CD4-positive, alpha-beta T cell treated with Interleukin-10 for 1 hour (primary cell): ENCODE data around the gene DSE.

ENCODE experiments used
- DNase-seq: peaks from one replicate; pipeline ENCODE4 v3.0.0-alpha.2; 2020

The DSE gene

GRCh38 chr6:116363759-116364158 is 7.0 kb upstream of the DSE start:
- no peak for DNase-seq

GRCh38 chr6:116364321-116364720 is 6.4 kb upstream of the DSE start:
- DNase-seq, result no peak

DNA sequence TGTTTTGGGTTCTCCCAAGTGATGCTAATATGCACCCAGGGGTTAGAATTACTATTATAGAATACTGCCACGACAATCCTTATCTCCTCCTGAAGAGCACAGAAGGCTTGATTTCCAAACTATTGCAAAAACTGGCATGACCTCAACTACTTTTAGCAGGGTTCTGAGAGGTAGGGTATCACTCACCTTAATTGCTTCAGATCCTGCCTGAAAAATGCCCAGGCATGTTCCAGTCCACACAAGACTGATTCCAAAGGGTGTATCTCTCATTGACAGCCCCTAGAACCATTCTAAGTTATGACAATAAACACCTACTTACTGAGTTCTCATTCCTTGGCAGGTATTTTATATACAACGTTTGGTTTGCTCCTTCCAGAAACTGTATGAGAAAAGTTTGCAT is 5.0 kb upstream of the DSE start:
- DNase-seq, result no peak

GRCh38 chr6:116366740-116367275 is 3.9 kb upstream of the DSE start:
- DNase-seq, result no peak

DNA sequence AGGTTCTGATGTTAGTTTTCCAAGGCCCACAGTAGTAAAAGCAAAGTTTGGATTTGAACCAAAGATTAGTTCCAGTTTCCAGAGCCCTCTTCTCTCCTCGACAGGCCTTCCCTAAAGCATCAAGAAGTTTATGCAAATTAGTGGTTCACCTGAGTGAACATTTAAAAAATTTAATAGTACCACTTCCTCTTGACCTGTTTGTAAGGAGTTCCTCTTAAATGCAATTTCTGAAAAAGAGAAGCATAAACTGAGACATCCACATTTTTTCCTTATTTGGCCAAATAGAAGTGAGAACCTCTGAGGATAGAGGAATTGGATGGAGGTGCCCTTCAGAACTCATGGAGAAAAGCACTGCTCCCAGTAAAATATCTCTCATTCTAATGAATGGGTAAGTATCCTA is 1.2 kb upstream of the DSE start:
- DNase-seq, result no peak

DNA sequence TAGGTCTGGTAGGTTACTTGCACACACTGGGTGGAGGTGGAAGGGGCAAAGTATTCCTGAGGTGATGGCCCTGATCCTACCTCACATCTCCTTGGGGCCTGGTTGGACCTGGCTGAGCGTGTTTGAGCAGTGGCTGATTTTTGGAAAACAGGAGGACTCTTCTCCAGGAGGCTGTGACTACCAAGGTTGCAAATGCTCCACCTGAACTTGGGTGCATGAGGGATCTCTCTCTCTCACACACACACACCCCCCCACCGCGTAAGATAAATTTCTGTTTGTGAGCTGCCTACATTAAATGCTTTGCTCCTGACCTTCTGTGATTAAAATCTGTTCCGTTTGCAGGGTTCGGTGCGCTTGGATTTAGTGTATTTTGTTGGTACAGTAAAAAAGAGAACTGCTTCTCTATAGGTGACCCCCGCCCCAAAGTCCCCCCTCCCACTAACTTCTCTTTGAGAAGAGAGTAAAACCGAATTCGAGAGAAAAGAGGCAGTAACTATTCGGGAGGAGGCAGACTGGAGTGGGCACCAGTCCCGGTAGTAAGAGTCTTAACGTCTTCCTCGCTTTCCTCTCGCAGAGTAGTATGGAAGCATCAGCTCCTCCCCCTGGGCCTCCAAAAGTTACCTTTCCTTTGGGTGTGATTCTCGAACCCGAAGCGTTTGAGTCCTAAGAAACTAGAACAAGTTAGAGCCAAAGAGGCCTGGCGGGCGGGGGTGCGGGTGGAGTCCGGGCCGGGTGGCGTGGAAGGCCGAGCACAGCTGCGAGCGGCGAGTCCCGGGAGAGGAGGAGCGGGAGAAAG is 585 bp upstream of the DSE start:
- no peak for DNase-seq

GRCh38 chr6:116371120-116371917 is 572 bp downstream of the DSE start:
- DNase-seq, result no peak

DNA sequence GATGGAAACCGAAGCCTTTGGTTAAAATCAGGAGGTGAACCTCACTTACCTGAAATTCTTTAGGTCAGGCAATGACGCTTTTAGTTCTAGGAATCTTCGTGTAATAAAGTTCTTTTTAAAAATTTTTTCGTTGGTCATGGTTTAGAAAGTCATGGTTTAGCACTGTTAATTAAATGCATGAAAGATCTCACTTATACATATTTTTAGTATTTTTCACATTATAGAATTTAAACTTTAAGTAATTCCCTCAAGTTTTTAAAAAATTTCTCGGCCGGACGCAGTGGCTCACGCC is 1.1 kb downstream of the DSE start:
- no peak for DNase-seq

DNA sequence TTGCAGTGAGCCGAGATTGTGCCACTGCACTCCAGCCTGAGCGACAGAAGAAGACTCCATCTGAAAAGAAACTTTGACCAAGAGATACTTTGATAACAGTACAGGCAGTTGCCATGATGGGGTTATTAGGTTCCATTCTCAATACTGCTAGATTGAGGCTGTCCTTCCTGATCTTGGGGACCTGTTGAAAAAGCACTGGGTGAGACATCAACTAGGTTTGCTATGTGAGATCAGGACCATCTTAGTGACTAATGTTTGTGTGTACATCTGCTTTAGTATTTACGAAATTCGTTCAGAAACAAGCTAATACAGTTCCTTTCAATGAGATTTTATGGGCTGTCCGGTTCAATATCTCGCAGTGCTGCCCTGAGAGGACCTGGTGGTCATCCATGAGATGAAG is 2.6 kb downstream of the DSE start:
- DNase-seq, result no peak

- DNase-seq, result no peak
These were observed 3.2 kb downstream of the DSE start for GRCh38 chr6:116373940-116374339.

DNA sequence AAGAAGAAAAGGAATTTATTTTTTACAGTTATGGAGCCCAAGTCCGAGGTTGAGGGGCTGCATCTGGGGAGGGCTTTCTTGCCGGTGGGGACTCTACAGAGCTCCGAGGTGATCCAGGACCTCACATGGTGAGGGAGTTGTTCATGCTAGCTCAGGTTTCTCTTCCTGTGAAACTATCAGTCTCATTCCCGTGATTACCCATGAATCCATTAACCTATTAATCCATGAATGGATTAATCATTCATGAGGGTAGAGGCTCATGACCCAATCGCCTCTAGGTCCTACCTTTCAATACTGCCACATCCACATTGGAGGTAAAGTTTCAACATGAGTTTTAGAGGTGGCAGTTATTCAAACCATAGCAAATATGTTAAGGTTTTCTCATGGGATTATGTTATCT is 3.8 kb downstream of the DSE start:
- DNase-seq, result no peak

DNA sequence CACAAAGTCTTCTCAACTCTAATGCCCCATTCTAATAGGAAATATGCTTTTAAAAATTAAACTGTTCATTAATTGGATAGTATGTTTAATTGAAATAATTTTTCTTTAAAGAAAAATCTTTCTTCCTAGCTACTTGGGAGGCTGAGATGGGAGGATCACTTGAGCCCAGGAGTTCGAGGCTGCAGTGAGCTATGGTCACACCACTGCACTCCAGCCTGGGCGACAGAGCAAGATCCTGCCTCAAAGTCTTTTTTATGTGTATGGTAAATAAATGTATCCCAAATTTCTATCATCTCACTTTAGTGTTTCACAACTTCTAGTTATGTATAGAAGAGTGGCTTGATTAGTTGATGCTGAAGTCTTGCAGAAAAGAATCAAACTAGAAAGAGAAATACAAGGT is 4.5 kb downstream of the DSE start:
- DNase-seq, result no peak

DNA sequence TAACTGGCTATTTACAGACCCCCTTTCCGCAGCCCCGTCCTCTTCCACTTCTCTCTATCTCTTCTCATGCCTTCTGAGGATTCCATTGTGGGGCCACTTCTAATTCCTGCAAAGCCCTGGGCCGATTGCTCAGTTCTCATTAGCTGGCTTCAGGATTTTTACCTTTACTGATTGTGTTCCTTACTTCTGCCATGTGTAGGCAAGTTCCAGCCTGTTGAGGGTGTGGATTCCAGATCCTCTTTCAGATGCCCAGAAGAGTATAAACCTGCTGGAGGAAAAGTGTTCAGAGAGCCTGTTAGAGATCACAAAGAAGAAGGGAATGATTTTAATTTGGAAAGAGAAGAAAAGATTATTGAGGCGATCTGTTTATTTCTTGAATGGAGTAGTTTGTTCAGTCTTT is 5.4 kb downstream of the DSE start:
- DNase-seq, result no peak

GRCh38 chr6:116379764-116380163 is 9.0 kb downstream of the DSE start:
- no peak for DNase-seq

GRCh38 chr6:116380346-116380745 is 9.6 kb downstream of the DSE start:
- no peak for DNase-seq

- no peak for DNase-seq
These were observed 10.3 kb downstream of the DSE start for GRCh38 chr6:116381000-116381399.

- no peak for DNase-seq
These were observed 11.8 kb downstream of the DSE start for GRCh38 chr6:116382587-116382986.

DNA sequence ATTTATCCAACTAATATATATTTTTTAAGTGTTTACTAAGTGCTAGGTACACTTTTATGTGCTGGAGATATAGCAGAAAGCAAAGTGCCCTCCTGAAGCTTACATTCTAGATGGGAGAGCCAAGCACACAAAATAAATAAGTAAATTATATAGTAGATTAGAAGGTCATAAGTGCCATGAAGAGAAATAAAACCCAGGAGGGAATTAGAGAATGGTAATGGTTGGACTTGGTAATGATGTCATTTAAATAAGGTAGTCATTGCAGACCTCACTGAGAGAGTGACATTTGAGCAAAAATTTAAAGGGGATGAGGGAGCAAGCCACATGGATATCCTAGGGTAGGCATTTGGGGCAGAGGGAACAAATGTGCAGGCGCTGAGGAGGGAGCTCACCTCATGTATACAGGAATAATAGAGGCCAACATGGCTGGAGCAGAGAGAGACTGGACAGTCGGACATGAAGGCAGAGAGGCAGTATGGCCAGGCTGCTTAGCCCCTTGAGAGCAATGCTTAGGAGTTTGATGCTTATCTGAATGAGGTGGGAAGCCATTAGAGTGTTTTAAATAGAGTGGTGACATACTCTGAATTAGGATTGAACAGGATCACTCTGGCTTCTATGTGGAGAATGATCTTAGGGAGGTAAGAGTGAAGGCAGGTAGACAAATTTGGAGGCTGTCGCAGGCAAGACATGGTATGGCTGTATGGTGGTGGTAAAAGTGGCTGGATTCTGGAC is 14.1 kb downstream of the DSE start:
- DNase-seq, result no peak

DNA sequence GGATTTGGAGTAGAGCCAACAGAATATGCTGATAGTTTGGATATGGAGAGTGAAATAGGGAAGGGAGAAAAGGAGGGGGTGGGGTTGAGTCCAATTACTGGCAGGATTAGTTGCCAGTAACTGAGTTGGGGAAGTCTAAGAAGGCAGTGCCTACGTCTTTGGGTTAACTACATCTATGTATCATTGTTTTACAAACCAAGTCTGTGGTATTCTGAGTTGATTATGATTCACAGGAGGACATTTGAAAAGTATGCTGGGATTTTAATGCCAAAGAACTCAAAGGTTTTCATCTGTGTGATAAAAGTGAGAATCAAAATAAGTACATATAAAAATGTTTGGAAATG is 14.7 kb downstream of the DSE start:
- peak; percentile 31 for DNase-seq

DNA sequence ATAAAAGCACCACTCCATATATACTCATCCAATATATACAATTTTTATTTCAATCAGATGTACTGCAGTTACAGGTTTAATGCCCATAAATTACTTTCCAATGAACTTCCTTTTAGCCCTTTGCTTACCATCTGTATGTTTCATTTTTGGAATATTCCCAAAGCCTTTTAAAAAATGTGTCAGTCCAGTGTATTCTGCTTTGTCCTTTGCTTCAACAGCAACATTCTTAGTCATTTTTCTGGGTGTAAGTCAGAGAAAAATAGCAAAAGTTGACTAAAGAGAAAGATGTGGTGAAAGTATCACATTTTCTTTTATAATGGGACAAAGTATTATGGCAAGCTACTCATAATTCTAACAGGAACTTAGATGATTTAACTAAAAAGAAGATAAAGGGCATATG is 15.2 kb downstream of the DSE start:
- DNase-seq, result no peak

DNA sequence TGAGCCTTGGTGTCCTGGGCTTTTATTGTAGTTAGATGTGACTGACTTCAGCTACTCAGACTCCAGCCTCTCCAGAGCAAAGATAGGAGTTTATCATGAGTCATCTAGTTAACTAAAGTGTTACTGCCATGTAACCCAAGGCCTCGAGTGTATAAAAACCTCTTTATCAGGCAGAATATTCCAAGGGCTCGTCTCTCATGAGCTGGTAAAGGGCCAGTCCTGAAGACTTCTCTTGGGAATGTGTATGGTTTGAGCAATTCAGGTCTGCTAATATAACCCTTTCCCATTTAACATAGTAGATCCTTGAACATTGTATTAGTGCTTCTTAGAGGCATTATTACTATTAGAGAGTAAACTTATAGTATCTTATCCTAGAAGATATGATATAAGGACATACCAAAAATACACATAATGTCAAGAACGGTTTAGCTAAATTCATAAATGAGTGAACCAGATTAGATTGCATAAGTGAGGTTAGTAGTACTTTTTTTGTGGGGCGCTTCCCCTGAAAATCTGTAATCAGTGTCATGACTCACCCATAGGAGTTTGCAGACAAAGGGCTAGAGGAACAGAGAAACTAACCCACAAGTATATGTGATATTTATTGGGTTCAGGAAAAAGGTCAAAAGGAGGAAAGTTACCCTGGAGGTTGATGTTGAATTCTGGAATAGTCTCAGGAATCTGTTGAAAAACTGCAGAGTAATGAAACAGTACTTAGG is 16.0 kb downstream of the DSE start:
- no peak for DNase-seq

DNA sequence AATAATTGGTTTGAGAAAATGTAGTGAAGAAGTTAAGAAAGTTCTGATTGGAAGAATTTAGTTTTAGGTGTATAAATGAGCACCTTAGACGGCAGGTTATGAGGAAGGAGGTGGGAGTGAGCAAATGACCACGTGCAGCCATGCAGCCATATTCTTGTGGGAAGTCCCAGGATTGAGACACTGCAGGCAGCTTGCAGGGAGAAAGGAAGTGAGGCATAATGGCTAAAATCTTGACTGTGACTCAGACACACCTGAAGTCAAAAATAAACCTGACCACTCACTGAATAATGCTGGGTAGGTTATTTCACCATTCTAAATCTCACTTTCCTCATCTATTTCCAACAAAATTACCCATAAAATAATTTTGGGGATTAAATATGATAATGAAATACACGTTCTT is 16.6 kb downstream of the DSE start:
- no peak for DNase-seq

DNA sequence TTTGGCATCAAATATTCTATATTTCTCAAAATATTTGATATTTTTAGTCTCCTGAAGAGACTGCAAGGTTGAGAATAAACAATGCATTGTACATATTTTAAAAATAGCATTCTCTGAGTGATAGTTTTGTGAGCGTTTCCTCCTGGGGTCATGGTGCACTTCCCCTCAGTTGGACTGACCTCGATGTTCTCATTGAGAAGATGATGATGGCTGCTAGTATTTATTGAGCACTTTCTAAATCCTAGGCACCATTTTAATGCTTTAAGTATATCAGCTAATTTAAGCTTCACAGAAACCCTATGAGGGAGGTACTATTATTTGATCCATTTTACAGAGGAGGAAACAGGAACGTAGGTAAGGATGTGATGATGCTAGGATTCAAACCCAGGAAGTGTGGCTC is 18.2 kb downstream of the DSE start:
- DNase-seq, result no peak
